WTC11 (cell line): Measurements from ENCODE around the gene PCNA. TPM values are rescaled to one million over a fixed set of nuclear protein-coding genes. Genes with fewer than 3 reads are reported as not detected.

ENCODE experiments used
- ATAC-seq: fragments of 200-7000 bp; cut with Tn5 transposase; 2 replicates; pipeline ENCODE4 v1.10.0; 2021; ENCODE audit warnings: mild to moderate bottlenecking, moderate library complexity
- CTCF ChIA-PET: fragments of 300-600 bp; sonication (Branson Sonifier 250); formaldehyde crosslinking; loops from one replicate; lab custom pipeline; 2021; ENCODE audit warnings: antibody characterized with exemption; lab: Charles Lee
- POLR2A ChIA-PET: fragments of 350-600 bp; sonication (Branson Sonifier 250); formaldehyde crosslinking; loops from one replicate; lab custom pipeline; 2021; ENCODE audit warnings: antibody characterized with exemption; lab: Charles Lee
- DNase-seq: peaks from one replicate; pipeline ENCODE4 v3.0.0; 2021; ENCODE audit warnings: low spot score
- H3K27ac Mint-ChIP-seq: 2 replicates; pipeline ENCODE4 v1.8.0; 2021; ENCODE audit warnings: mixed read lengths
- H3K27me3 Mint-ChIP-seq: 2 replicates; pipeline ENCODE4 v1.8.0; 2021; ENCODE audit warnings: low read depth, mild to moderate bottlenecking, moderate library complexity, mixed read lengths
- H3K36me3 Mint-ChIP-seq: 2 replicates; pipeline ENCODE4 v1.8.0; 2021; ENCODE audit warnings: mixed read lengths
- H3K4me1 Mint-ChIP-seq: 2 replicates; pipeline ENCODE4 v1.8.0; 2022; ENCODE audit warnings: mixed read lengths
- H3K4me3 Mint-ChIP-seq: 2 replicates; pipeline ENCODE4 v1.8.0; 2021; ENCODE audit warnings: mild to moderate bottlenecking, moderate library complexity, mixed read lengths
- H3K9me3 Mint-ChIP-seq: 2 replicates; pipeline ENCODE4 v1.8.0; 2021; ENCODE audit warnings: mixed read lengths
- CREB1 ChIP-seq: sonication (generic); formaldehyde crosslinking; IDR thresholded peaks from 2 replicates; pipeline ENCODE4 v1.8.0; 2023; ENCODE audit warnings: mild to moderate bottlenecking, missing genetic modification reagents
- ERG ChIP-seq: fragments of 250-450 bp; sonication (Bioruptor Pico); IDR thresholded peaks from 2 replicates; pipeline ENCODE4 v1.8.0; 2021; ENCODE audit warnings: mild to moderate bottlenecking
- HMGXB4 ChIP-seq: sonication (generic); formaldehyde crosslinking; IDR thresholded peaks from 2 replicates; pipeline ENCODE4 v1.8.1; 2023; ENCODE audit warnings: mild to moderate bottlenecking, moderate library complexity, missing genetic modification reagents
- MLX ChIP-seq: sonication (generic); formaldehyde crosslinking; IDR thresholded peaks from 2 replicates; pipeline ENCODE4 v1.8.1; 2023; ENCODE audit warnings: mild to moderate bottlenecking, missing genetic modification reagents, moderate library complexity
- MXD4 ChIP-seq: fragments of 250-450 bp; sonication (Bioruptor Pico); IDR thresholded peaks from 2 replicates; pipeline ENCODE4 v1.8.0; 2021; ENCODE audit warnings: mild to moderate bottlenecking, moderate library complexity, borderline replicate concordance
- NR2C2 ChIP-seq: sonication (generic); formaldehyde crosslinking; IDR thresholded peaks from 2 replicates; pipeline ENCODE4 v1.8.0; 2022; ENCODE audit warnings: mild to moderate bottlenecking, missing genetic modification reagents
- SP1 ChIP-seq: sonication (generic); formaldehyde crosslinking; conservative IDR thresholded peaks from 2 replicates; pipeline ENCODE4 v1.8.1; 2022; ENCODE audit warnings: missing genetic modification reagents
- STAT6 ChIP-seq: sonication (generic); formaldehyde crosslinking; conservative IDR thresholded peaks from 2 replicates; pipeline ENCODE4 v1.8.1; 2023; ENCODE audit warnings: mild to moderate bottlenecking, low read depth, missing genetic modification reagents, moderate library complexity
- TEAD4 ChIP-seq: sonication (generic); formaldehyde crosslinking; IDR thresholded peaks from 2 replicates; pipeline ENCODE4 v1.8.0; 2022; ENCODE audit warnings: mild to moderate bottlenecking, missing genetic modification reagents
- USF1 ChIP-seq: sonication (generic); formaldehyde crosslinking; IDR thresholded peaks from 2 replicates; pipeline ENCODE4 v1.8.0; 2022; ENCODE audit warnings: mild to moderate bottlenecking, missing genetic modification reagents
- ZNF138 ChIP-seq: sonication (generic); formaldehyde crosslinking; conservative IDR thresholded peaks from 2 replicates; pipeline ENCODE4 v1.8.1; 2022; ENCODE audit warnings: mild to moderate bottlenecking, moderate library complexity, missing genetic modification reagents
- ZNF219 ChIP-seq: sonication (generic); formaldehyde crosslinking; IDR thresholded peaks from 2 replicates; pipeline ENCODE4 v1.8.0; 2023; ENCODE audit warnings: missing genetic modification reagents, mild to moderate bottlenecking, borderline replicate concordance
- ZNF281 ChIP-seq: sonication (generic); formaldehyde crosslinking; IDR thresholded peaks from 2 replicates; pipeline ENCODE4 v1.8.0; 2023; ENCODE audit warnings: mild to moderate bottlenecking, missing genetic modification reagents
- ZNF317 ChIP-seq: sonication (generic); formaldehyde crosslinking; IDR thresholded peaks from 2 replicates; pipeline ENCODE4 v1.8.1; 2023; ENCODE audit warnings: low read depth, mild to moderate bottlenecking, moderate library complexity, missing genetic modification reagents, borderline replicate concordance
- total RNA-seq: library from RNA; stranded (reverse); gene quantifications from 3 replicates; pipeline ENCODE4 v1.2.3, GENCODE V29; 2021
- TF ChIP-seq, protein P1 (sequence below): fragments of 250-450 bp; sonication (Bioruptor Pico); IDR thresholded peaks from 2 replicates; pipeline ENCODE4 v1.9.0; 2021; ENCODE audit warnings: mild to moderate bottlenecking
- TF ChIP-seq, protein P2 (sequence below): fragments of 250-450 bp; sonication (Bioruptor Pico); IDR thresholded peaks from 2 replicates; pipeline ENCODE4 v2.1.2; 2022; ENCODE audit warnings: mild to moderate bottlenecking, moderate library complexity
- TF ChIP-seq, protein P3 (sequence below): sonication (generic); formaldehyde crosslinking; IDR thresholded peaks from 2 replicates; pipeline ENCODE4 v1.8.1; 2023; ENCODE audit warnings: mild to moderate bottlenecking, missing genetic modification reagents

Gene PCNA
- total RNA-seq, 1 experiment from 2014 or later: 262 TPM

DNA sequence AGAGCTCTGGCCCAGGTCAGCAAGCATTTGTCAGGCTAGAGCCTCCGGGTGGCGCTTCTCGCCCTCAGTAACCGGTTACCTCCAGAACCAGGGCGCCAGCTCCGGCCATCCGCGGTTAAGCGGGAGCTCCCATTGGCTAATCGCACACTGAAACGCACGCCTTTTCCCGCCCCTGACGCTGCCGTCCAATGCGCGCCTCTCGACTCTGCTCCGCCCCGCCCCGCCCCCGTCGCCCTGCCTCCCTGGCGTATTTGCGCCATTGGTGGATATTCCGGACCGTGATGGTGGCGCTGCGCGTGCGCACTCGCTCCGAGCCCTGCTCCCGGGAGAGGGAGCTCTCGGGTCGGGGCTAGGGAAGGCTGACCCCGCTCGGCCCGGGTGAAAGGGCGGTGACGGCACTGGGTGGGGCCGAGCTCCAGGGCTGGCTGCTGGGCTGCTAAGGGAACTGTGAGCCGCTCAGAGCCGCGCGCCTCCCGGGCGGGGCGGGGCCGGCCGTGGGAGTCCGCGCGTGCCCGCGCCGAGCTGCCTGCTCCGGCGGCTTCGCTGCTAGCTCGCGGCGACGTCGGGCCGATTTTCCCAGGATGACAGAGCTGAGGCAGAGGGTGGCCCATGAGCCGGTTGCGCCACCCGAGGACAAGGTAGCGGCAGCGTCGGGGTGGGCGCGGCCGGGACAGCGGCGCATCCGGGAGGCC, 6.9 kb upstream of the PCNA start, which contains the start of gene CDS2 (continued):
- TF ChIP-seq MLX (CRISPR knock-in tag) (no peak), MXD4 (CRISPR knock-in tag) (no peak), HMGXB4 (CRISPR knock-in tag) (peak; percentile 56; the same call in 1 of the 2 replicates), ERG (CRISPR knock-in tag) (no peak)

- ChIA-PET POLR2A (no interaction called here), CTCF (no interaction called here)
- H3K27me3 Mint-ChIP-seq: no peaks in the 10 kb centered on the region
- DNase-seq (no peak), ATAC-seq (no peak)
- 0 out of 2 replicates have a peak overlapping the region, but pooled peaks have one; percentile 26 for H3K27ac Mint-ChIP-seq
- H3K4me1 Mint-ChIP-seq: peaks cover 28% of the 10 kb centered on the region
- H3K4me3 Mint-ChIP-seq: no peak overlapping the region
- peaks cover 13% of the 10 kb centered on the region for H3K36me3 Mint-ChIP-seq
- no peaks in the 10 kb centered on the region for H3K9me3 Mint-ChIP-seq
- TF ChIP-seq ZNF281 (CRISPR knock-in tag) (no peak), STAT6 (CRISPR knock-in tag) (no peak), CREB1 (no peak), ZNF138 (CRISPR knock-in tag) (no peak), ZNF219 (CRISPR knock-in tag) (no peak), SP1 (CRISPR knock-in tag) (no peak), TEAD4 (CRISPR knock-in tag) (no peak), USF1 (no peak), NR2C2 (no peak), ZNF317 (CRISPR knock-in tag) (no peak)
- TF ChIP-seq, protein P1, sequence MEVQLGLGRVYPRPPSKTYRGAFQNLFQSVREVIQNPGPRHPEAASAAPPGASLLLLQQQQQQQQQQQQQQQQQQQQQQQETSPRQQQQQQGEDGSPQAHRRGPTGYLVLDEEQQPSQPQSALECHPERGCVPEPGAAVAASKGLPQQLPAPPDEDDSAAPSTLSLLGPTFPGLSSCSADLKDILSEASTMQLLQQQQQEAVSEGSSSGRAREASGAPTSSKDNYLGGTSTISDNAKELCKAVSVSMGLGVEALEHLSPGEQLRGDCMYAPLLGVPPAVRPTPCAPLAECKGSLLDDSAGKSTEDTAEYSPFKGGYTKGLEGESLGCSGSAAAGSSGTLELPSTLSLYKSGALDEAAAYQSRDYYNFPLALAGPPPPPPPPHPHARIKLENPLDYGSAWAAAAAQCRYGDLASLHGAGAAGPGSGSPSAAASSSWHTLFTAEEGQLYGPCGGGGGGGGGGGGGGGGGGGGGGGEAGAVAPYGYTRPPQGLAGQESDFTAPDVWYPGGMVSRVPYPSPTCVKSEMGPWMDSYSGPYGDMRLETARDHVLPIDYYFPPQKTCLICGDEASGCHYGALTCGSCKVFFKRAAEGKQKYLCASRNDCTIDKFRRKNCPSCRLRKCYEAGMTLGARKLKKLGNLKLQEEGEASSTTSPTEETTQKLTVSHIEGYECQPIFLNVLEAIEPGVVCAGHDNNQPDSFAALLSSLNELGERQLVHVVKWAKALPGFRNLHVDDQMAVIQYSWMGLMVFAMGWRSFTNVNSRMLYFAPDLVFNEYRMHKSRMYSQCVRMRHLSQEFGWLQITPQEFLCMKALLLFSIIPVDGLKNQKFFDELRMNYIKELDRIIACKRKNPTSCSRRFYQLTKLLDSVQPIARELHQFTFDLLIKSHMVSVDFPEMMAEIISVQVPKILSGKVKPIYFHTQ (CRISPR knock-in tag): no peak
- TF ChIP-seq, protein P2, sequence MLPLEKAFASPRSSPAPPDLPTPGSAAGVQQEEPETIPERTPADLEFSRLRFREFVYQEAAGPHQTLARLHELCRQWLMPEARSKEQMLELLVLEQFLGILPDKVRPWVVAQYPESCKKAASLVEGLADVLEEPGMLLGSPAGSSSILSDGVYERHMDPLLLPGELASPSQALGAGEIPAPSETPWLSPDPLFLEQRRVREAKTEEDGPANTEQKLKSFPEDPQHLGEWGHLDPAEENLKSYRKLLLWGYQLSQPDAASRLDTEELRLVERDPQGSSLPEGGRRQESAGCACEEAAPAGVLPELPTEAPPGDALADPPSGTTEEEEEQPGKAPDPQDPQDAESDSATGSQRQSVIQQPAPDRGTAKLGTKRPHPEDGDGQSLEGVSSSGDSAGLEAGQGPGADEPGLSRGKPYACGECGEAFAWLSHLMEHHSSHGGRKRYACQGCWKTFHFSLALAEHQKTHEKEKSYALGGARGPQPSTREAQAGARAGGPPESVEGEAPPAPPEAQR (CRISPR knock-in tag): no peak
- TF ChIP-seq, protein P3, sequence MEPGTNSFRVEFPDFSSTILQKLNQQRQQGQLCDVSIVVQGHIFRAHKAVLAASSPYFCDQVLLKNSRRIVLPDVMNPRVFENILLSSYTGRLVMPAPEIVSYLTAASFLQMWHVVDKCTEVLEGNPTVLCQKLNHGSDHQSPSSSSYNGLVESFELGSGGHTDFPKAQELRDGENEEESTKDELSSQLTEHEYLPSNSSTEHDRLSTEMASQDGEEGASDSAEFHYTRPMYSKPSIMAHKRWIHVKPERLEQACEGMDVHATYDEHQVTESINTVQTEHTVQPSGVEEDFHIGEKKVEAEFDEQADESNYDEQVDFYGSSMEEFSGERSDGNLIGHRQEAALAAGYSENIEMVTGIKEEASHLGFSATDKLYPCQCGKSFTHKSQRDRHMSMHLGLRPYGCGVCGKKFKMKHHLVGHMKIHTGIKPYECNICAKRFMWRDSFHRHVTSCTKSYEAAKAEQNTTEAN: no peak
These were observed 3.1 kb upstream of the PCNA start for GRCh38 chr20:5122873-5123260.
